ENCODE measurements around the gene NECTIN2.

Gene NECTIN2

GRCh38 chr19:44811122-44811419 is 35.0 kb upstream of the NECTIN2 start:
- no peak for TF ChIP-seq CTCF (IDR thresholded peaks at IDR 0.05; ENCODE audit: control insufficient read depth, insufficient read depth, low read depth, low read length, missing control alignments)
- no peak overlapping the region for H3K4me3 ChIP-seq (ENCODE audit: control insufficient read depth, low read depth, low read length)
- DNase-seq (ENCODE audit: low read depth), result no peak

GRCh38 chr19:44812142-44812718 is 33.9 kb upstream of the NECTIN2 start:
- H3K4me3 ChIP-seq (ENCODE audit: control insufficient read depth, low read depth, low read length), result no peak overlapping the region
- TF ChIP-seq CTCF (IDR thresholded peaks at IDR 0.05; ENCODE audit: control insufficient read depth, insufficient read depth, low read depth, low read length, missing control alignments), result no peak
- DNase-seq (ENCODE audit: low read depth), result no peak

GRCh38 chr19:44813070-44813840 is 32.8 kb upstream of the NECTIN2 start:
- DNase-seq (ENCODE audit: low read depth), result no peak
- H3K4me3 ChIP-seq (ENCODE audit: control insufficient read depth, low read depth, low read length), result no peak overlapping the region

GRCh38 chr19:44813841-44814470 is 32.1 kb upstream of the NECTIN2 start:
- TF ChIP-seq CTCF (IDR thresholded peaks at IDR 0.05; ENCODE audit: control insufficient read depth, insufficient read depth, low read depth, low read length, missing control alignments), result no peak
- no peak overlapping the region for H3K4me3 ChIP-seq (ENCODE audit: control insufficient read depth, low read depth, low read length)
- DNase-seq (ENCODE audit: low read depth), result no peak

More at GRCh38 chr19:44813070-44813840, 32.8 kb upstream of the NECTIN2 start:
- TF ChIP-seq CTCF (IDR thresholded peaks at IDR 0.05; ENCODE audit: control insufficient read depth, insufficient read depth, low read depth, low read length, missing control alignments), result no peak

- DNase-seq (ENCODE audit: low read depth), result no peak
- TF ChIP-seq CTCF (IDR thresholded peaks at IDR 0.05; ENCODE audit: control insufficient read depth, insufficient read depth, low read depth, low read length, missing control alignments), result no peak
- H3K4me3 ChIP-seq (ENCODE audit: control insufficient read depth, low read depth, low read length), result no peak overlapping the region
Measured at GRCh38 chr19:44814517-44814916, 31.6 kb upstream of the NECTIN2 start.

GRCh38 chr19:44816301-44816700 is 29.8 kb upstream of the NECTIN2 start:
- H3K4me3 ChIP-seq (ENCODE audit: control insufficient read depth, low read depth, low read length), result no peak overlapping the region
- no peak for TF ChIP-seq CTCF (IDR thresholded peaks at IDR 0.05; ENCODE audit: control insufficient read depth, insufficient read depth, low read depth, low read length, missing control alignments)
- no peak for DNase-seq (ENCODE audit: low read depth)

All from AG09309 (cell line).